ENCODE measurements around the gene NALCN. TPM values are rescaled to one million over a fixed set of nuclear protein-coding genes. Genes with fewer than 3 reads are reported as not detected.
A peak's percentile ranks its signal among the peaks of the same experiment; 100 is the strongest.

NALCN gene
- total and polyA plus RNA-seq, 2 of the 8 experiments (the other 6 are each of a cell fraction or from before 2014, with no cell fraction given): 0.26 to 0.54 TPM

DNA sequence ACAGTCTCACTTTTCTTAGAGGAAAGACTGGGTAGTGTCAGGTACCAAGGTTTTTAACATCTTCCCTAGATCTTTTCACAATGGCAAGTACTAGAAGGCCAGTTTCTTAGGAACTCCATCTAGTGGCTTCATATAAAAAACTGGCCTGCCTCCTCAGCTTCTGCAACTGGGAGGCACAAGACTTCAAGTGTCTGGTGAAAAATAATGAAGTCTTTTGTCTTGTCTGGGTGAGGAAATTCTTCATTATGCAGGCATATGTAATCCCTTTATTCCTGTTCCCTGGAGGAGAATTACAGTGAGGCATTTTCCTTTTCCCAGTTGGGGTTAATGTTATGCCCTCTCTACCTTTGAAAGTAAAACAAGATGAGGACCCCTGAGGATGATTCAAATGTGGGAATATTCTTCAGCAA, 300.5 kb downstream of the NALCN start:
- Histone ChIP-seq H4K20me1 (replicated peaks in 1 of 2; ENCODE audit: control insufficient read depth in 1 of 2, insufficient read depth in 2 of 2, low read length in 2 of 2) (no peaks in the 10 kb centered on the region), H4K5ac (ENCODE audit: insufficient read length, low read depth, low read length) (no peak overlapping the region), H3K4ac (replicated peaks; ENCODE audit: insufficient read length, low read depth, low read length) (no peak overlapping the region), H3K9ac (replicated peaks in 1 of 4; ENCODE audit: extremely low read depth in 1 of 4, low read depth in 3 of 4, low read length in 3 of 4) (no peak overlapping the region), H3K23ac (ENCODE audit: insufficient read length) (no peak overlapping the region), H3K27ac (ENCODE audit: low read depth, low read length) (no peak overlapping the region), H3K27me3 (replicated peaks in 1 of 4; ENCODE audit: control insufficient read depth in 3 of 4, extremely low read depth in 1 of 4, insufficient read depth in 3 of 4, low read length in 3 of 4) (no peaks in the 10 kb centered on the region), H2AK5ac (ENCODE audit: low read depth, low read length) (no peak overlapping the region), H2BK5ac (ENCODE audit: low read depth, low read length) (no peak overlapping the region), H2AFZ (ENCODE audit: low read length) (no peak overlapping the region), H3K4me3 (ENCODE audit: extremely low read depth in 1 of 4, insufficient read depth in 2 of 4, low read depth in 3 of 4, low read length in 4 of 4) (no peak overlapping the region), H4K91ac (replicated peaks; ENCODE audit: insufficient read length, low read length) (no peak overlapping the region), H2BK120ac (replicated peaks; ENCODE audit: low read depth, low read length) (no peak overlapping the region), H3K18ac (ENCODE audit: extremely low read depth, low read length) (no peak overlapping the region), H3K14ac (ENCODE audit: insufficient read length) (no peak overlapping the region), H3K9me3 (ENCODE audit: insufficient read depth in 2 of 2, low read depth in 1 of 2, low read length in 1 of 2) (no peaks in the 10 kb centered on the region), H3K56ac (replicated peaks; ENCODE audit: insufficient read length, low read depth, low read length) (no peak overlapping the region), H3K4me2 (ENCODE audit: insufficient read depth in 1 of 2, low read depth in 2 of 2, low read length in 2 of 2) (peak overlapping the region; percentile 27 to 55), H2BK12ac (ENCODE audit: low read depth, low read length) (no peak overlapping the region), H3K4me1 (replicated peaks in 1 of 4; ENCODE audit: control insufficient read depth in 3 of 4, insufficient read depth in 4 of 4, low read length in 3 of 4) (peaks cover 15 to 26% (median 18%) of the 10 kb centered on the region in 4 experiments; a peak in 6 of 7 replicates), H4K8ac (ENCODE audit: extremely low read depth, insufficient read depth, low read length) (no peak overlapping the region), H3K36me3 (ENCODE audit: control insufficient read depth in 2 of 4, insufficient read depth in 4 of 4, low read length in 3 of 4) (no peaks in the 10 kb centered on the region), H3K23me2 (ENCODE audit: low read depth, low read length) (no peaks in the 10 kb centered on the region), H3K79me1 (ENCODE audit: low read depth, low read length) (no peaks in the 10 kb centered on the region), H2BK20ac (ENCODE audit: low read length) (no peak overlapping the region), H3K79me2 (ENCODE audit: control insufficient read depth in 1 of 2, insufficient read depth in 2 of 2, low read length in 2 of 2) (no peaks in the 10 kb centered on the region), H2BK15ac (ENCODE audit: low read length) (no peak overlapping the region)
- FAIRE-seq: peak; percentile 60
- POLR2A ChIA-PET (ENCODE audit: partially characterized antibody): no interaction called here
- no peak for DNase-seq (ENCODE audit: low read depth in 1 of 2, low spot score in 2 of 2)
- CTCF ChIA-PET (ENCODE audit: partially characterized antibody): interaction anchor here (1.1 to 5.7 kb wide), 6 partner anchors 12 to 395 kb away, joined by 3 to 27 read pairs (median 6); no protein-coding TSS in a partner anchor
- TF ChIP-seq CBX8 (IDR thresholded peaks at IDR 0.05; ENCODE audit: borderline replicate concordance, low read depth, low read length) (no peak), CHD1 (IDR thresholded peaks at IDR 0.05; ENCODE audit: low read depth, low read length) (no peak), RAD21 (IDR thresholded peaks at IDR 0.05 in 1 of 2, conservative IDR thresholded peaks at IDR 0.05 in 1 of 2; ENCODE audit: low read depth in 2 of 2, low read length in 2 of 2) (peak; percentile 31 to 39; a peak in 3 of 4 replicates), KDM1A (IDR thresholded peaks at IDR 0.05; ENCODE audit: borderline replicate concordance, low read length) (no peak)

Data from H1 (cell line).